ENCODE measurements around the gene CP. TPM values are rescaled to one million over a fixed set of nuclear protein-coding genes. Genes with fewer than 3 reads are reported as not detected.

The CP gene
- total and polyA plus RNA-seq, 9 of the 15 experiments (the other 6 are each of a cell fraction or from before 2014, with no cell fraction given): 0.30 to 0.75 TPM; not detected in 7

- Histone ChIP-seq H3K27ac (ENCODE audit: extremely low read depth, low read depth, low read length) (peak overlapping the region; percentile 67; the same call in 1 of the 3 replicates), H3K9ac (ENCODE audit: insufficient read depth in 1 of 2, low read depth in 2 of 2, low read length in 2 of 2) (no peak overlapping the region; a peak in 1 of 4 replicates), H3K36me3 (ENCODE audit: control insufficient read depth, insufficient read depth, low read length) (no peaks in the 10 kb centered on the region), H3K4me3 (no peak overlapping the region), H3K9me3 (replicated peaks; ENCODE audit: control insufficient read depth, insufficient read depth, low read depth, low read length) (no peaks in the 10 kb centered on the region), H3K4me1 (replicated peaks in 1 of 2; ENCODE audit: control insufficient read depth in 2 of 2, insufficient read depth in 2 of 2, low read length in 2 of 2) (peaks cover 7 to 18% of the 10 kb centered on the region in 2 experiments; a peak in 4 of 5 replicates), H3K9me1 (ENCODE audit: control insufficient read depth, insufficient read depth, low read length) (no peaks in the 10 kb centered on the region), H3K27me3 (ENCODE audit: control insufficient read depth in 2 of 2, insufficient read depth in 2 of 2, low read length in 2 of 2) (0 out of 5 replicates have a peak, but pooled peaks cover 0 to under 1% of the 10 kb centered on the region in 2 experiments), H2AFZ (ENCODE audit: low read depth, low read length) (0 out of 2 replicates have a peak overlapping the region, but pooled peaks have one; percentile 14), H3K79me2 (ENCODE audit: control insufficient read depth, insufficient read depth, low read length) (no peaks in the 10 kb centered on the region), H3K4me2 (ENCODE audit: insufficient read depth, low read length) (no peak overlapping the region), H4K20me1 (replicated peaks; ENCODE audit: control insufficient read depth, insufficient read depth, low read length) (no peaks in the 10 kb centered on the region)
- in situ Hi-C loops (cut with MboI) (no loop called here), intact Hi-C loops (cut with micrococcal nuclease) (no loop called here)
- BruUV-seq (replicated peaks): no TSS peak
- POLR2A ChIA-PET: interaction anchor here (1.0 to 1.4 kb wide), 2 partner anchors 13 to 18 kb away, joined by 3 to 4 read pairs; no protein-coding TSS in a partner anchor
- TF ChIP-seq LCOR (CRISPR knock-in tag; IDR thresholded peaks at IDR 0.05) (no peak), DEAF1 (CRISPR knock-in tag; IDR thresholded peaks at IDR 0.05) (0 out of 2 replicates have a peak, but pooled peaks have one; percentile 2)
- 63% methylated on average over 1 of the region's 1 CpG for WGBS (ENCODE audit: insufficient coverage, low coverage, missing lambda C conversion rate)
- FAIRE-seq: peak; percentile 11
- CTCF ChIA-PET (ENCODE audit: low intra/inter-chr PET ratio): no interaction called here
- DNase-seq (ENCODE audit: extremely low read depth in 1 of 4, low spot score in 3 of 4): no peak
- ATAC-seq: no peak
Measured at GRCh38 chr3:149179220-149179619, 42.4 kb downstream of the CP start.

GRCh38 chr3:149177122-149177521 is 44.5 kb downstream of the CP start:
- DNase-seq (ENCODE audit: extremely low read depth in 1 of 4, low spot score in 3 of 4) (no peak), ATAC-seq (no peak), FAIRE-seq (no peak)
- Histone ChIP-seq H2AFZ (ENCODE audit: low read depth, low read length) (no peak overlapping the region), H3K36me3 (ENCODE audit: control insufficient read depth, insufficient read depth, low read length) (no peaks in the 10 kb centered on the region), H3K9me1 (ENCODE audit: control insufficient read depth, insufficient read depth, low read length) (no peaks in the 10 kb centered on the region), H3K27me3 (ENCODE audit: control insufficient read depth in 2 of 2, insufficient read depth in 2 of 2, low read length in 2 of 2) (no peaks in the 10 kb centered on the region), H3K79me2 (ENCODE audit: control insufficient read depth, insufficient read depth, low read length) (no peaks in the 10 kb centered on the region), H4K20me1 (replicated peaks; ENCODE audit: control insufficient read depth, insufficient read depth, low read length) (no peaks in the 10 kb centered on the region), H3K4me1 (replicated peaks in 1 of 2; ENCODE audit: control insufficient read depth in 2 of 2, insufficient read depth in 2 of 2, low read length in 2 of 2) (peaks cover 7 to 18% of the 10 kb centered on the region in 2 experiments; a peak in 4 of 5 replicates), H3K4me3 (no peak overlapping the region), H3K9ac (ENCODE audit: insufficient read depth in 1 of 2, low read depth in 2 of 2, low read length in 2 of 2) (no peak overlapping the region), H3K4me2 (ENCODE audit: insufficient read depth, low read length) (no peak overlapping the region), H3K9me3 (replicated peaks; ENCODE audit: control insufficient read depth, insufficient read depth, low read depth, low read length) (no peaks in the 10 kb centered on the region), H3K27ac (ENCODE audit: extremely low read depth, low read depth, low read length) (no peak overlapping the region)
- ChIA-PET CTCF (ENCODE audit: low intra/inter-chr PET ratio) (no interaction called here), POLR2A (no interaction called here)
- in situ Hi-C loops (cut with MboI) (no loop called here), intact Hi-C loops (cut with micrococcal nuclease) (no loop called here)
- 84% methylated on average over 1 of the region's 1 CpG for WGBS (ENCODE audit: insufficient coverage, low coverage, missing lambda C conversion rate)
- no TSS peak for BruUV-seq (replicated peaks)
- no peak for TF ChIP-seq BHLHE40 (IDR thresholded peaks at IDR 0.05; ENCODE audit: low read length)
- no peak for TF ChIP-seq ZNF318 (IDR thresholded peaks at IDR 0.05; ENCODE audit: borderline replicate concordance in 1 of 2, low read depth in 1 of 2)
- TF ChIP-seq KLF1 (tag; IDR thresholded peaks at IDR 0.05): no peak
